BLaER1 (cell line): ENCODE results near the gene FAF1.

Experiments used
- H3K27ac ChIP-seq: shearing (Covaris generic); formaldehyde crosslinking; 2 replicates; pipeline ENCODE4 v1.8.1; 2022
- H3K27me3 ChIP-seq: shearing (Covaris generic); formaldehyde crosslinking; 2 replicates; pipeline ENCODE4 v1.8.1; 2022
- H3K36me3 ChIP-seq: shearing (Covaris generic); formaldehyde crosslinking; 2 replicates; pipeline ENCODE4 v1.8.1; 2022
- H3K4me1 ChIP-seq: shearing (Covaris generic); formaldehyde crosslinking; 2 replicates; pipeline ENCODE4 v1.8.1; 2022
- H3K4me2 ChIP-seq: shearing (Covaris generic); formaldehyde crosslinking; 2 replicates; pipeline ENCODE4 v1.8.1; 2022
- H3K4me3 ChIP-seq: shearing (Covaris generic); formaldehyde crosslinking; 2 replicates; pipeline ENCODE4 v1.8.1; 2022
- H3K9ac ChIP-seq: shearing (Covaris generic); formaldehyde crosslinking; 2 replicates; pipeline ENCODE4 v1.8.1; 2022
- H3K9me3 ChIP-seq: shearing (Covaris generic); formaldehyde crosslinking; 2 replicates; pipeline ENCODE4 v1.8.1; 2022
- H4K20me1 ChIP-seq: shearing (Covaris generic); formaldehyde crosslinking; 2 replicates; pipeline ENCODE4 v1.8.1; 2022
- Cebpa-rat ChIP-seq: shearing (Covaris generic); IDR thresholded peaks from 2 replicates; pipeline ENCODE4 v1.8.1; 2022

Gene FAF1

DNA sequence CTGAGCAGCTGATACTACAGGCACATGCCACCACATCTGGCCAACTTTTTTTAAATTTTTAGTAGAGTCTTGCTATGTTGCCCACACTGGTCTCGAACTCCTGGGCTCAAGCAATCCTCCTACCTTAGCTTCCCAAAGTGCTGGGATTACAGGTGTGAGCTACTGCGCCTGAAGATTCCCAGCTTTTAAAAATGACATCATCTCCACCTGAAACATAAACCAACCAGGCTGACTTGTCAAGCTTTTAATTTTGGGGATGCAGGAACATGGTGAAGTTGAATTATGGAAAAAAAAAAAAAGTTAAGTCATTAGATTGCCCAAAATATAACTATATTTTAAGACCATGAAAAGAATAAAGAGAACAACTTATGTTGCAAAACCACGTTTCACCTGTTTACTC, 350.6 kb downstream of the FAF1 start:
- Histone ChIP-seq H4K20me1 (no peaks in the 10 kb centered on the region), H3K4me1 (no peaks in the 10 kb centered on the region), H3K9me3 (no peaks in the 10 kb centered on the region), H3K9ac (no peak overlapping the region), H3K4me3 (no peak overlapping the region), H3K27me3 (no peaks in the 10 kb centered on the region), H3K36me3 (no peaks in the 10 kb centered on the region), H3K27ac (no peak overlapping the region), H3K4me2 (no peak overlapping the region)
- TF ChIP-seq Cebpa-rat: no peak

GRCh38 chr1:50605186-50605875, 354.7 kb downstream of the FAF1 start:
- Histone ChIP-seq H4K20me1 (no peaks in the 10 kb centered on the region), H3K9ac (no peak overlapping the region), H3K4me2 (no peak overlapping the region), H3K4me1 (no peaks in the 10 kb centered on the region), H3K4me3 (no peak overlapping the region), H3K36me3 (no peaks in the 10 kb centered on the region), H3K27me3 (no peaks in the 10 kb centered on the region), H3K27ac (no peak overlapping the region), H3K9me3 (no peaks in the 10 kb centered on the region)
- no peak for TF ChIP-seq Cebpa-rat

DNA sequence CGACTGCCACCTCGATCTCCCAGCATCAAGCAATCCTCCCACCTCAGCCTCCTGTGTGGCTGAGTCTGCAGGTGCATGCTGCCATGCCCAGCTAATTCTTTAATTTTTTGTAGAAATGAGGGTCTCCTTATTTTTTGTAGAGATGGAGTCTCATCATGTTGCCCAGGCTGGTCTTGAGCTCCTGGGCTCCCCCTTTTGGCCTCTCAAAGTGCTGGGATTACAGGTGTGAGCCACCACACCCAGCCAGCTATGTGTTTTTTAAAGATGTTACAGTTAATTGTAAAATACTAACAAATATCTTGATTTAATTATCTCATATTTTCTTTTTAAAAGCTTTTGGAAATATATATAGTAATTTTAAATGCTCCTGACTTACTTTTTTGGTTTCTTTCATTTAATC, 355.5 kb downstream of the FAF1 start:
- H3K27me3 ChIP-seq: no peaks in the 10 kb centered on the region
- no peak for TF ChIP-seq Cebpa-rat
- no peaks in the 10 kb centered on the region for H3K36me3 ChIP-seq
- H3K9me3 ChIP-seq: no peaks in the 10 kb centered on the region
- no peak overlapping the region for H3K9ac ChIP-seq
- no peak overlapping the region for H3K4me3 ChIP-seq
- no peak overlapping the region for H3K27ac ChIP-seq
- H3K4me2 ChIP-seq: no peak overlapping the region
- no peaks in the 10 kb centered on the region for H3K4me1 ChIP-seq
- no peaks in the 10 kb centered on the region for H4K20me1 ChIP-seq

DNA sequence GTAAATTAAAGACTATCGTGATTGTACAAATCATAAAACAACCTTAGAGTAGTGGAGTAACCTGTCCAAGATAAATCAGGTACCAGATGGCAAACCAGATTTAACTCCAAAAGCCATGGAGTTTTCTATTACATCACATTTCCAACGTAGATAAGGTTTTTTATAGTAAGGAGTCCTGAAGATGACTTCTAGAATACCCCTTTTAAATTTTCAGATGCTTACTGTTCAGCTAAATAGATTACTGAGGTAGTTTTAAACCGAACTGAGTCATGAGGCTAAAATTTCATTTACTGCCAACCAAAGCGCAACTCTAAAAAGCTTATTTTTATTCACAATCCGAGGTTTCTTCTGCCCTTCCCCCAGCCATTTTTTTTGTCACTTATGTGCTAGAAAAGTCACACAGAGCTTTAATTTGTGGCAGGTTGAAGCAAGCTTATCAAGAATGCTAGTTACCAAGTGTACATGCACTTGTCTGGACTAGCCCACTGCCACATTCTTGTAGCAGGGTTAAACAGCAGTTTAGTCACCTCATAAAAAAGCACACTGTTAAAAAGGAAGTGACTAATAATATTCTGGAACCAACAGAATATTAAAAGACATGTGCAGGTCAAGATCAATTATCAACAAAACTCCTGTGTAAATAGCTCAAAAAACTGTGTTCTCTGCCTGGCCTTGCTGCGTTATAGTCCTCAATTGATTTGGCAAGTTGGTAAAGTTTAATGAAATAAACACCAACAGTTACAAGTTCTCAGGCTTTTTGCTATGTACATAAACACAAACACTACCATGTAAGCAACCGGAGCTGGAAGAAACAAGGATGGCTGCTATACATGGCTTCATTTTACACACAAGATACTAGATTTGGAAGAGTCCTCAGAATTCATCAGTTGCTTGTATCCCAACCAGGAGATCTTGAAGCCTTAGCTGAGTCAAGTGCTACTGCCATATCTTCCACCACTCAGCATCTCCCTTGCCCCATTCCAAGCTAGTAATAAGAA, 356.5 kb downstream of the FAF1 start:
- Histone ChIP-seq H3K9ac (no peak overlapping the region), H3K36me3 (no peaks in the 10 kb centered on the region), H3K27ac (no peak overlapping the region), H3K9me3 (no peaks in the 10 kb centered on the region), H3K27me3 (no peaks in the 10 kb centered on the region), H3K4me3 (no peak overlapping the region), H4K20me1 (no peaks in the 10 kb centered on the region), H3K4me2 (no peak overlapping the region), H3K4me1 (no peaks in the 10 kb centered on the region)
- TF ChIP-seq Cebpa-rat: no peak

- Histone ChIP-seq H4K20me1 (no peaks in the 10 kb centered on the region), H3K27ac (no peak overlapping the region), H3K36me3 (peaks cover 10% of the 10 kb centered on the region; the same call in 1 of the 2 replicates), H3K9me3 (no peaks in the 10 kb centered on the region), H3K4me2 (no peak overlapping the region), H3K9ac (no peak overlapping the region), H3K4me3 (no peak overlapping the region), H3K4me1 (no peaks in the 10 kb centered on the region), H3K27me3 (no peaks in the 10 kb centered on the region)
- no peak for TF ChIP-seq Cebpa-rat
Observed at GRCh38 chr1:50599546-50599945, 360.5 kb downstream of the FAF1 start.

GRCh38 chr1:50595874-50596273, 364.2 kb downstream of the FAF1 start:
- Histone ChIP-seq H3K4me2 (no peak overlapping the region), H3K27me3 (no peaks in the 10 kb centered on the region), H4K20me1 (no peaks in the 10 kb centered on the region), H3K4me1 (peaks cover 8% of the 10 kb centered on the region), H3K9ac (no peak overlapping the region), H3K4me3 (no peak overlapping the region), H3K36me3 (peaks cover 21% of the 10 kb centered on the region; the same call in 1 of the 2 replicates), H3K9me3 (no peaks in the 10 kb centered on the region), H3K27ac (no peak overlapping the region)
- no peak for TF ChIP-seq Cebpa-rat

DNA sequence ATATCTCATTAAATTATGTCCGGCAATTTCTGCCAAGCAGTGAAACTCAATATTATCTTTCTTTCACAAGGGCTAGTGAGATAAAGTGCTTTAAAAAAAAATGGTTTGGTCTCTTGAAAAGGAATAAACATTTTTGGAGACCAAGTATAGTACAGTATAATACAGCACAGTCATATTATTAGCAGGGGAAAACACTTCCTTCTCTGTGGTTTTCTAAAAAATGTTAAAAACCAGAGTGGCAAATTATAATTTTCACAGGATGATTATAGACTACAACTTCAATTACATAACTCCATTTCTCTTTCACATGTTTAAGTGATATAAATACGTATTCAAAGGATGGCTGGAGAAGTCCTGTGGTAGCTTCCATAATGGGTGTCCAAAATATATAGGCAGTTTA, 366.6 kb downstream of the FAF1 start:
- TF ChIP-seq Cebpa-rat: no peak
- Histone ChIP-seq H3K27ac (no peak overlapping the region), H3K27me3 (no peaks in the 10 kb centered on the region), H3K4me3 (no peak overlapping the region), H3K9ac (no peak overlapping the region), H4K20me1 (no peaks in the 10 kb centered on the region), H3K9me3 (no peaks in the 10 kb centered on the region), H3K4me1 (peaks cover 8% of the 10 kb centered on the region), H3K4me2 (no peak overlapping the region), H3K36me3 (peaks cover 28% of the 10 kb centered on the region)

DNA sequence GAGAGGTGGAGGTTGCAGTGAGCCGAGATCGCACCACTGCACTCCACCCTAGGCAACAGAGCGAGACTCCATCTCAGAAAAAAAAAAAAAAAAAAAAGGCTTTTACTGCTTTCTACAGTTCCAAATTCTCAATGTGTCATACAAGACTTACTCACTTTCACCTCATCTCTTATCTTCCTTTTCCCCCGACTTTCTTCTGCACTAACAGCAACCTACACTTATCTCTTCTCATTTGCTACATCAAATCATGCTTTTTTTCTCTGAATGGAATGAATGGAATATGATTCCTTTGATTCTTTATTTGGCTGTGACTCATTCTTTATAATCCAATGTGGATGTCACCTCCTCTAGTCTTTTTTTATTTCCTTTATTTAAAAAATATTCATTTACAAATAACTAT, 368.5 kb downstream of the FAF1 start:
- TF ChIP-seq Cebpa-rat: no peak
- Histone ChIP-seq H3K27me3 (no peaks in the 10 kb centered on the region), H3K9me3 (no peaks in the 10 kb centered on the region), H3K9ac (no peak overlapping the region), H3K27ac (no peak overlapping the region), H4K20me1 (no peaks in the 10 kb centered on the region), H3K4me1 (peaks cover 8% of the 10 kb centered on the region), H3K36me3 (peaks cover 38% of the 10 kb centered on the region), H3K4me2 (no peak overlapping the region), H3K4me3 (no peak overlapping the region)

DNA sequence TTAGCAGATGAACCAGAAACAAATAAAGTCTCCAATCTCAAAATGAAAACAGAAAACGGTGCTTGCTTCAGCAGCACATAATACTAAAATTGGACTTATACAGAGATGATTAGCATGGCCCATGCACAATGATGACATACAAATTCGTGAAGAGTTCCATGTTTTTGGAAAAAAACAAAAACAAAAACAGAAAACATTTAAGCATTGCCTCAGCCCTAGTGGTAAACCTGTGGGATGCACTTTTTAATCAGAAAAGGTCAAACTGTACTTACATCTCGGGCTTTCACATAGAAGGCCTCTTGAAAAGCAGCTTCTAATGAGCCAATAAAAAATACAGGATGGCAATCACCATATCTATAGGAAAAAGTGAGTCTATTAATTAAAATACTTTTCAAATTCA, 377.7 kb downstream of the FAF1 start:
- Histone ChIP-seq H3K4me1 (no peaks in the 10 kb centered on the region), H3K4me2 (no peak overlapping the region), H4K20me1 (no peaks in the 10 kb centered on the region), H3K27ac (no peak overlapping the region), H3K9ac (no peak overlapping the region), H3K36me3 (peaks cover 14% of the 10 kb centered on the region), H3K4me3 (no peak overlapping the region), H3K9me3 (no peaks in the 10 kb centered on the region), H3K27me3 (no peaks in the 10 kb centered on the region)
- no peak for TF ChIP-seq Cebpa-rat

- TF ChIP-seq Cebpa-rat: no peak
- no peaks in the 10 kb centered on the region for H3K4me1 ChIP-seq
- no peak overlapping the region for H3K27ac ChIP-seq
- H3K4me2 ChIP-seq: no peak overlapping the region
- no peaks in the 10 kb centered on the region for H3K9me3 ChIP-seq
- no peaks in the 10 kb centered on the region for H3K27me3 ChIP-seq
- no peaks in the 10 kb centered on the region for H4K20me1 ChIP-seq
- H3K36me3 ChIP-seq: peaks cover 29% of the 10 kb centered on the region
- H3K4me3 ChIP-seq: no peak overlapping the region
- H3K9ac ChIP-seq: no peak overlapping the region
Observed at GRCh38 chr1:50570066-50570468, 390.0 kb downstream of the FAF1 start.
